Natural killer cell (primary cell): Measurements from ENCODE around the gene ADGRE1. TPM values are rescaled to one million over a fixed set of nuclear protein-coding genes. Genes with fewer than 3 reads are reported as not detected.

Experiments used
- ATAC-seq, 3 donors: fragments of 150-1000 bp in 2 of 3; fragments of 200-7000 bp in 1 of 3; cut with Tn5 transposase; 1 replicate in 1 of 3; 2 replicates in 2 of 3; pipeline ENCODE4 v1.10.0; 2021; ENCODE audit warnings: mild to moderate bottlenecking in 2 of 3, moderate library complexity in 2 of 3
- DNase-seq, 2 donors: peaks; one replicate each; pipeline versions ENCODE4 v3.0.0 to v3.0.0-alpha.2; 2013 to 2021; ENCODE audit warnings: mixed read lengths in 1 of 2
- H3K27ac ChIP-seq: one replicate; pipeline ENCODE4 v1.5.1; 2013; ENCODE audit warnings: mild to moderate bottlenecking, low read length
- H3K27me3 ChIP-seq: one replicate; pipeline ENCODE4 v1.6.1; 2013; ENCODE audit warnings: low read length; ENCODE audit not compliant: control insufficient read depth, insufficient read depth
- H3K36me3 ChIP-seq: one replicate; pipeline ENCODE4 v1.6.1; 2013; ENCODE audit warnings: low read length; ENCODE audit not compliant: control insufficient read depth, insufficient read depth
- H3K4me1 ChIP-seq: one replicate; pipeline ENCODE4 v1.6.1; 2013; ENCODE audit warnings: low read length; ENCODE audit not compliant: control insufficient read depth, insufficient read depth
- H3K4me3 ChIP-seq: one replicate; pipeline ENCODE4 v1.5.1; 2013; ENCODE audit warnings: low read length
- H3K9me3 ChIP-seq: one replicate; pipeline ENCODE4 v1.6.1; 2013; ENCODE audit warnings: low read length; ENCODE audit not compliant: control insufficient read depth, insufficient read depth
- H3K27ac Mint-ChIP-seq, 2 donors: one replicate each; pipeline ENCODE4 v1.8.0; 2022; ENCODE audit warnings: mild to moderate bottlenecking in 2 of 2, mixed read lengths in 2 of 2, moderate library complexity in 1 of 2
- H3K27me3 Mint-ChIP-seq, 2 donors: one replicate each; pipeline ENCODE4 v1.8.0; 2022; ENCODE audit warnings: low read depth in 2 of 2, mixed read lengths in 2 of 2
- H3K36me3 Mint-ChIP-seq: one replicate; pipeline ENCODE4 v1.8.0; 2022; ENCODE audit warnings: mixed read lengths
- H3K4me1 Mint-ChIP-seq, 2 donors: one replicate each; pipeline ENCODE4 v1.8.0; 2022; ENCODE audit warnings: mixed read lengths in 2 of 2
- H3K4me3 Mint-ChIP-seq: one replicate; pipeline ENCODE4 v1.8.0; 2022; ENCODE audit warnings: mild to moderate bottlenecking, moderate library complexity, mixed read lengths
- H3K9me3 Mint-ChIP-seq, 2 donors: one replicate each; pipeline ENCODE4 v1.8.0; 2022; ENCODE audit warnings: mixed read lengths in 2 of 2
- WGBS: methylation state at CpG from one replicate; pipeline ENCODE4 v1.1.7; 2013; ENCODE audit warnings: missing lambda C conversion rate; ENCODE audit not compliant: insufficient coverage; 5-methylcytosine and 5-hydroxymethylcytosine counted together
- intact Hi-C: fragments of 100-400 bp; cut with micrococcal nuclease; formaldehyde crosslinking; loops from one replicate; pipeline ENCODE4 v1.14.2; 2022
- total RNA-seq, 4 donors: library from RNA; stranded (reverse); fragments of 120-200 nt in 1 of 4; gene quantifications; one replicate each; pipeline versions ENCODE4 v1.2.3 to v1.2.4, GENCODE V29; 2013 to 2022
- TF ChIP-seq, protein P1 (sequence below): fragments of 200-600 bp; IDR thresholded peaks from one replicate; pipeline ENCODE4 v1.8.0; 2022; ENCODE audit warnings: antibody characterized with exemption

Gene ADGRE1
- total RNA-seq, 3 donors from 2014 or later (not counting 1 experiment from before 2014, with no cell fraction given): 2.6 to 13.7 (median 13.0) TPM

DNA sequence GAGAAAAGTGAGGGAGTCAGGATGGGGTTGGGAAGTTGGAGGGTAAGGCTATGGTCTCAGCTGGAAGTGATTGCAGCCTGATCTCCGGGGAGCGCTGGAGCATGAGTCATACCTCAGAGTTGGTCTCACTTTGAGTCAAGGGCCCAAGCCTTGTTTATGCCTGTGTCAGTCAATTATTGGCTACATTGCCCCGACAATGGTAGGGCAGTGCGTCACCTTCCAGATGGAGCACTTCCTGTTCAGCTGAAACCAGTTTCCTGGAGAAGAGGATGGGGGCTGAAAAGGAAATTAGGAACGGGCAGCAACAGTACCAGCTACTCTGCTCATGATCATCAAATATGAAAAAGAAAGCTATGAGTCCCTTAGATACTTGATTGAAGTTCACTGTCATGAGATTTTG, 60.4 kb downstream of the ADGRE1 start:
- intact Hi-C loops: no loop called here
- H3K27ac ChIP-seq: no peak overlapping the region
- H3K9me3 ChIP-seq: no peaks in the 10 kb centered on the region
- H3K4me3 ChIP-seq: no peak overlapping the region
- H3K4me1 ChIP-seq: no peaks in the 10 kb centered on the region
- Mint-ChIP-seq H3K9me3 (no peaks in the 10 kb centered on the region), H3K36me3 (no peaks in the 10 kb centered on the region), H3K4me1 (peaks cover 0 to 5% of the 10 kb centered on the region in 2 donors), H3K27ac (no peak overlapping the region), H3K4me3 (no peak overlapping the region), H3K27me3 (peaks cover 0 to 4% of the 10 kb centered on the region in 2 donors)
- DNase-seq (no peak), ATAC-seq (no peak)
- no peaks in the 10 kb centered on the region for H3K36me3 ChIP-seq
- TF ChIP-seq, protein P1, sequence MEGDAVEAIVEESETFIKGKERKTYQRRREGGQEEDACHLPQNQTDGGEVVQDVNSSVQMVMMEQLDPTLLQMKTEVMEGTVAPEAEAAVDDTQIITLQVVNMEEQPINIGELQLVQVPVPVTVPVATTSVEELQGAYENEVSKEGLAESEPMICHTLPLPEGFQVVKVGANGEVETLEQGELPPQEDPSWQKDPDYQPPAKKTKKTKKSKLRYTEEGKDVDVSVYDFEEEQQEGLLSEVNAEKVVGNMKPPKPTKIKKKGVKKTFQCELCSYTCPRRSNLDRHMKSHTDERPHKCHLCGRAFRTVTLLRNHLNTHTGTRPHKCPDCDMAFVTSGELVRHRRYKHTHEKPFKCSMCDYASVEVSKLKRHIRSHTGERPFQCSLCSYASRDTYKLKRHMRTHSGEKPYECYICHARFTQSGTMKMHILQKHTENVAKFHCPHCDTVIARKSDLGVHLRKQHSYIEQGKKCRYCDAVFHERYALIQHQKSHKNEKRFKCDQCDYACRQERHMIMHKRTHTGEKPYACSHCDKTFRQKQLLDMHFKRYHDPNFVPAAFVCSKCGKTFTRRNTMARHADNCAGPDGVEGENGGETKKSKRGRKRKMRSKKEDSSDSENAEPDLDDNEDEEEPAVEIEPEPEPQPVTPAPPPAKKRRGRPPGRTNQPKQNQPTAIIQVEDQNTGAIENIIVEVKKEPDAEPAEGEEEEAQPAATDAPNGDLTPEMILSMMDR: no peak
- WGBS: 21% methylated on average over 5 of the region's 5 CpGs
- no peaks in the 10 kb centered on the region for H3K27me3 ChIP-seq

DNA sequence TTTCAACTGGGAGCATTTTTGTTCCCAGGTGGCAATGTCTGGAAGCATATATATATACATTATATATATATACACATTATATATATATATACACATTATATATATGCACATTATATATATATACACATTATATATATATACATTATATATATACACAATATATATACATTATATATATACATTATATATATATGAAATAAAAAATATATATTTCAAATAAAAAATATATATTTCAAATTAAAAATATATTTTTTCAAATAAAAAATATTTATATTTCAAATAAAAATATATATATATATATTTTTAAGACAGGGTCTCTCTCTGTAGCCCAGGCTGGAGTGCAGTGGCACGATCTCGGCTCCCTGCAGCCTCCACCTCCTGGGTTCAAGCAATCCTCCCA, 61.5 kb downstream of the ADGRE1 start:
- no peak overlapping the region for H3K4me3 Mint-ChIP-seq
- peaks cover 0 to 4% of the 10 kb centered on the region in 2 donors for H3K27me3 Mint-ChIP-seq
- no peaks in the 10 kb centered on the region for H3K36me3 Mint-ChIP-seq
- no peak overlapping the region for H3K4me3 ChIP-seq
- H3K27ac ChIP-seq: no peak overlapping the region
- no peak for ATAC-seq
- H3K4me1 ChIP-seq: no peaks in the 10 kb centered on the region
- H3K9me3 ChIP-seq: no peaks in the 10 kb centered on the region
- H3K4me1 Mint-ChIP-seq: peaks cover 0 to 5% of the 10 kb centered on the region in 2 donors
- intact Hi-C loops: no loop called here
- H3K27ac Mint-ChIP-seq: no peak overlapping the region
- no peaks in the 10 kb centered on the region for H3K36me3 ChIP-seq
- WGBS: 100% methylated on average over 2 of the region's 2 CpGs
- no peak for DNase-seq
- H3K27me3 ChIP-seq: no peaks in the 10 kb centered on the region
- TF ChIP-seq, protein P1: no peak
- no peaks in the 10 kb centered on the region for H3K9me3 Mint-ChIP-seq

DNA sequence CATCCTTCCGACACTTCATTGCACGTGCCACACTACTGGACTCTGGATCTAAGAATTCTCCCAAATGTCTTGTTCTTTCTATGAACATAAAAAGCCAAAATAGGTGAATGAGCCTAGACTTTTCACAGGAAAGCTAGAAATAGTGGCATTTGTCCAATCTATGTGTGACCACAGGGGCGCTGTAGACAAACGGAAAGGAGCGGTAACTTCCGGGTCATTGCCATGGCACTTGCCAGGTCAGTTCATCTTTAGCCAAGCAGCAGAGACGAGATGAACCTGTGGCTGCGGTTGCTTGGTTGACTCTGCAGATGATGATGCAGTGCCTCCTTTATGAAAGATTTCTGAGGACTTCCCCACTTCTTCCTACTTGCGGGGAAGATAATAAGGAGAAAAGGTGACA, 65.6 kb downstream of the ADGRE1 start:
- Mint-ChIP-seq H3K27me3 (no peaks in the 10 kb centered on the region), H3K36me3 (no peaks in the 10 kb centered on the region)
- H3K36me3 ChIP-seq: no peaks in the 10 kb centered on the region

DNA sequence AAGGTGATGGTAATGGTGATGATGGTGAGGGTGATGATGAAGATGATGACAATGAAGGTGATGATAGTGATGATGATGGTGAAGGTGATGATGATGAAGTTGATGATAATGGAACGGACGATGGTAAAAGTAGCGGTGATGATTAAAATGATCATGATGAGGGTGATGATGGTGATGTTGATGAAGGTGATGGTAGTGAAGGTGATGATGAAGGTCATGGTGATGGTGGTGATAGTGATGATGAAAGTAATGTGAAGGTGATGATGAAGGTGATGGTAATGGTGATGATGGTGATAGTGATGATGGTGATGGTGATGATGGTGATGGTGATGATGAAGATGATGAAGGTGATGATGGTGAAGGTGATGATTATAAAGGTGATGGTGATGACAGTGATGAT, 67.7 kb downstream of the ADGRE1 start:
- Mint-ChIP-seq H3K4me3 (no peak overlapping the region), H3K36me3 (no peaks in the 10 kb centered on the region)
- 94% methylated on average over 3 of the region's 3 CpGs for WGBS

More for the DNA sequence above, 65.6 kb downstream of the ADGRE1 start:
- no peak for DNase-seq
- H3K27me3 ChIP-seq: no peaks in the 10 kb centered on the region
- H3K9me3 ChIP-seq: no peaks in the 10 kb centered on the region
- no peaks in the 10 kb centered on the region for H3K9me3 Mint-ChIP-seq
- H3K4me3 ChIP-seq: no peak overlapping the region
- no peak overlapping the region for H3K27ac ChIP-seq
- no peaks in the 10 kb centered on the region for H3K4me1 ChIP-seq
- H3K4me3 Mint-ChIP-seq: no peak overlapping the region
- WGBS: 79% methylated on average over 8 of the region's 9 CpGs
- intact Hi-C loops: no loop called here
- no peak overlapping the region for H3K27ac Mint-ChIP-seq
- H3K4me1 Mint-ChIP-seq: no peaks in the 10 kb centered on the region
- TF ChIP-seq, protein P1: no peak
- no peak for ATAC-seq

More for the DNA sequence above, 67.7 kb downstream of the ADGRE1 start:
- TF ChIP-seq, protein P1: no peak
- peaks cover 0 to 3% of the 10 kb centered on the region in 2 donors for H3K27me3 Mint-ChIP-seq
- Histone ChIP-seq H3K4me1 (no peaks in the 10 kb centered on the region), H3K4me3 (no peak overlapping the region), H3K27ac (no peak overlapping the region), H3K36me3 (no peaks in the 10 kb centered on the region), H3K9me3 (no peaks in the 10 kb centered on the region), H3K27me3 (no peaks in the 10 kb centered on the region)
- ATAC-seq: no peak
- H3K4me1 Mint-ChIP-seq: no peaks in the 10 kb centered on the region
- DNase-seq: no peak
- intact Hi-C loops: no loop called here
- H3K9me3 Mint-ChIP-seq: no peaks in the 10 kb centered on the region
- no peak overlapping the region for H3K27ac Mint-ChIP-seq
